ENCODE results near the gene OR4D1. TPM values are rescaled to one million over a fixed set of nuclear protein-coding genes. Genes with fewer than 3 reads are reported as not detected.

The OR4D1 gene
- total and polyA plus RNA-seq, 9 of the 15 experiments (the other 6 are each of a cell fraction or from before 2014, with no cell fraction given): not detected

GRCh38 chr17:58184308-58184985, 36.3 kb downstream of the OR4D1 start:
- Histone ChIP-seq H3K9me1 (ENCODE audit: control insufficient read depth, insufficient read depth, low read length) (no peaks in the 10 kb centered on the region), H4K20me1 (replicated peaks; ENCODE audit: control insufficient read depth, insufficient read depth, low read length) (no peaks in the 10 kb centered on the region), H3K9ac (ENCODE audit: insufficient read depth in 1 of 2, low read depth in 2 of 2, low read length in 2 of 2) (peak overlapping the region in 1 of 2 experiments; percentile 70; a peak in 2 of 4 replicates), H3K79me2 (ENCODE audit: control insufficient read depth, insufficient read depth, low read length) (no peaks in the 10 kb centered on the region), H3K4me1 (replicated peaks in 1 of 2; ENCODE audit: control insufficient read depth in 2 of 2, insufficient read depth in 2 of 2, low read length in 2 of 2) (peaks cover 30 to 36% of the 10 kb centered on the region in 2 experiments), H3K4me2 (ENCODE audit: insufficient read depth, low read length) (peak overlapping the region; percentile 50; the same call in 1 of the 2 replicates), H3K4me3 (no peak overlapping the region), H3K9me3 (replicated peaks; ENCODE audit: control insufficient read depth, insufficient read depth, low read depth, low read length) (no peaks in the 10 kb centered on the region), H3K36me3 (ENCODE audit: control insufficient read depth, insufficient read depth, low read length) (no peaks in the 10 kb centered on the region), H3K27ac (ENCODE audit: extremely low read depth, low read depth, low read length) (peak overlapping the region; percentile 63; the same call in 2 of the 3 replicates), H3K27me3 (ENCODE audit: control insufficient read depth in 2 of 2, insufficient read depth in 2 of 2, low read length in 2 of 2) (peaks cover 0 to 6% of the 10 kb centered on the region in 2 experiments; a peak in 1 of 5 replicates), H2AFZ (ENCODE audit: low read depth, low read length) (peak overlapping the region; percentile 73)
- in situ Hi-C loops (cut with MboI): no loop called here
- no TSS peak for BruUV-seq (replicated peaks)
- intact Hi-C loops (cut with micrococcal nuclease): no loop called here
- ChIA-PET POLR2A (interaction anchor here (1.3 to 1.5 kb wide), 2 partner anchors 12 to 13 kb away, joined by 3 read pairs; no protein-coding TSS in a partner anchor), CTCF (ENCODE audit: low intra/inter-chr PET ratio) (no interaction called here)
- peak; percentile 88 for FAIRE-seq
- peak; percentile 47 to 62 (median 56) for DNase-seq (ENCODE audit: extremely low read depth in 1 of 4, low spot score in 3 of 4)
- WGBS (ENCODE audit: insufficient coverage, low coverage, missing lambda C conversion rate): 31% methylated on average over 9 of the region's 10 CpGs
- ATAC-seq: peak; percentile 79
- TF ChIP-seq NONO (IDR thresholded peaks at IDR 0.05; ENCODE audit: low read depth in 2 of 2, low read length in 1 of 2): no peak
- peak; percentile 65 for TF ChIP-seq C11orf30 (IDR thresholded peaks at IDR 0.05; ENCODE audit: low read depth)
- TF ChIP-seq CREM (IDR thresholded peaks at IDR 0.05; ENCODE audit: low read depth): no peak
- TF ChIP-seq, protein P1, sequence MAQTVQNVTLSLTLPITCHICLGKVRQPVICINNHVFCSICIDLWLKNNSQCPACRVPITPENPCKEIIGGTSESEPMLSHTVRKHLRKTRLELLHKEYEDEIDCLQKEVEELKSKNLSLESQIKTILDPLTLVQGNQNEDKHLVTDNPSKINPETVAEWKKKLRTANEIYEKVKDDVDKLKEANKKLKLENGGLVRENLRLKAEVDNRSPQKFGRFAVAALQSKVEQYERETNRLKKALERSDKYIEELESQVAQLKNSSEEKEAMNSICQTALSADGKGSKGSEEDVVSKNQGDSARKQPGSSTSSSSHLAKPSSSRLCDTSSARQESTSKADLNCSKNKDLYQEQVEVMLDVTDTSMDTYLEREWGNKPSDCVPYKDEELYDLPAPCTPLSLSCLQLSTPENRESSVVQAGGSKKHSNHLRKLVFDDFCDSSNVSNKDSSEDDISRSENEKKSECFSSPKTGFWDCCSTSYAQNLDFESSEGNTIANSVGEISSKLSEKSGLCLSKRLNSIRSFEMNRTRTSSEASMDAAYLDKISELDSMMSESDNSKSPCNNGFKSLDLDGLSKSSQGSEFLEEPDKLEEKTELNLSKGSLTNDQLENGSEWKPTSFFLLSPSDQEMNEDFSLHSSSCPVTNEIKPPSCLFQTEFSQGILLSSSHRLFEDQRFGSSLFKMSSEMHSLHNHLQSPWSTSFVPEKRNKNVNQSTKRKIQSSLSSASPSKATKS (CRISPR knock-in tag; IDR thresholded peaks at IDR 0.05): no peak
- TF ChIP-seq, protein P2, sequence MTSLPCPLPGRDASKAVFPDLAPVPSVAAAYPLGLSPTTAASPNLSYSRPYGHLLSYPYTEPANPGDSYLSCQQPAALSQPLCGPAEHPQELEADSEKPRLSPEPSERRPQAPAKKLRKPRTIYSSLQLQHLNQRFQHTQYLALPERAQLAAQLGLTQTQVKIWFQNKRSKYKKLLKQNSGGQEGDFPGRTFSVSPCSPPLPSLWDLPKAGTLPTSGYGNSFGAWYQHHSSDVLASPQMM (CRISPR knock-in tag; IDR thresholded peaks at IDR 0.05): no peak
- TF ChIP-seq OTX1 (CRISPR knock-in tag; IDR thresholded peaks at IDR 0.05): no peak
- no peak for TF ChIP-seq MYBL2 (IDR thresholded peaks at IDR 0.05; ENCODE audit: low read depth)
- TF ChIP-seq MYBL2 (CRISPR knock-in tag; IDR thresholded peaks at IDR 0.05; ENCODE audit: borderline replicate concordance): no peak
- peak; percentile 60 for TF ChIP-seq MAFG (tag; conservative IDR thresholded peaks at IDR 0.05)
- TF ChIP-seq ZNF165 (CRISPR knock-in tag; IDR thresholded peaks at IDR 0.05; ENCODE audit: borderline replicate concordance): peak; percentile 29; the same call in 1 of the 2 replicates
- no peak for TF ChIP-seq NCOA6 (IDR thresholded peaks at IDR 0.05)
- peak; percentile 58; the same call in 1 of the 2 replicates for TF ChIP-seq MAX (CRISPR knock-in tag; IDR thresholded peaks at IDR 0.05)
- no peak for TF ChIP-seq BRF2 (IDR thresholded peaks at IDR 0.05; ENCODE audit: borderline replicate concordance, insufficient read depth, insufficient read length)
- TF ChIP-seq ZFX (CRISPR knock-in tag; IDR thresholded peaks at IDR 0.05): peak; percentile 31; the same call in 1 of the 2 replicates
- TF ChIP-seq ZNF696 (CRISPR knock-in tag; conservative IDR thresholded peaks at IDR 0.05): no peak
